Neural crest cell (in vitro differentiated cells): Measurements from ENCODE around the gene ALOX12B. TPM values are rescaled to one million over a fixed set of nuclear protein-coding genes. Genes with fewer than 3 reads are reported as not detected.
A peak's percentile ranks its signal among the peaks of the same experiment; 100 is the strongest.
"Not testable (repeated sequence)": the region's sequence is repeated elsewhere in the genome, so short reads cannot be mapped to it uniquely, and the experiment has no call there.

ENCODE experiments used
- DNase-seq: peaks from one replicate; pipeline ENCODE4 v3.0.0; 2021; ENCODE audit warnings: low read depth, mixed read lengths, low spot score
- H3K27ac Mint-ChIP-seq: one replicate; pipeline ENCODE4 v1.8.0; 2021; ENCODE audit warnings: mild to moderate bottlenecking, mixed read lengths; ENCODE audit not compliant: unreplicated experiment
- H3K27me3 Mint-ChIP-seq: 2 replicates; pipeline ENCODE4 v1.8.0; 2021; ENCODE audit warnings: low read depth, mild to moderate bottlenecking, mixed read lengths
- H3K36me3 Mint-ChIP-seq: 2 replicates; pipeline ENCODE4 v1.8.0; 2021; ENCODE audit warnings: low read depth, mild to moderate bottlenecking, mixed read lengths
- H3K4me1 Mint-ChIP-seq: 2 replicates; pipeline ENCODE4 v1.8.0; 2021; ENCODE audit warnings: mixed read lengths
- H3K4me3 Mint-ChIP-seq: one replicate; pipeline ENCODE4 v1.8.0; 2021; ENCODE audit warnings: mild to moderate bottlenecking, mixed read lengths
- H3K9me3 Mint-ChIP-seq: 2 replicates; pipeline ENCODE4 v1.8.0; 2021; ENCODE audit warnings: mixed read lengths
- total RNA-seq: library from RNA; stranded (reverse); gene quantifications from 2 replicates; pipeline ENCODE4 v1.2.1, GENCODE V29; 2021
- TF ChIP-seq, protein P1 (sequence below): fragments of 200-600 bp; sonication (generic); conservative IDR thresholded peaks from 2 replicates; pipeline ENCODE4 v1.5.0; 2021; ENCODE audit warnings: antibody characterized with exemption, mild to moderate bottlenecking

Gene ALOX12B
- total RNA-seq, 1 donor from 2014 or later: not detected

DNA sequence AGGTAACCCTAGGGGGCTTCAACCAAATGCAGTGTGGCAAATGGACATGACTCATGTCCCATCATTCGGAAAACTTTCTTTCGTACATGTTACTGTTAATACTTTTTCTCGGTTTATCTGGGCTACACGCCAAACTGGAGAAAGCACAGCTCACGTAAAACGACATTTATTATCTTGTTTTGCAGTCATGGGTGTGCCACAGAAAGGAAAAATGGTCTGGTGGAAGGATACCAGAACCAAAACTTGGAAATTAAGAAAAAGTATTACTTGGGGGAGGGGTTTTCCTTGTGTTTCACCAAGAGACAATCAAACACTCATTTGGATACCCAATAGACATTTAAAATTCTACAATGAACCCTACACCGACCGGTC is 25.1 kb downstream of the ALOX12B start:
- Mint-ChIP-seq H3K27me3 (peaks cover 94% of the 10 kb centered on the region), H3K9me3 (no peaks in the 10 kb centered on the region), H3K4me3 (no peak overlapping the region), H3K36me3 (no peaks in the 10 kb centered on the region), H3K27ac (no peak overlapping the region), H3K4me1 (peaks cover 4% of the 10 kb centered on the region)
- DNase-seq: no peak
- TF ChIP-seq, protein P1, sequence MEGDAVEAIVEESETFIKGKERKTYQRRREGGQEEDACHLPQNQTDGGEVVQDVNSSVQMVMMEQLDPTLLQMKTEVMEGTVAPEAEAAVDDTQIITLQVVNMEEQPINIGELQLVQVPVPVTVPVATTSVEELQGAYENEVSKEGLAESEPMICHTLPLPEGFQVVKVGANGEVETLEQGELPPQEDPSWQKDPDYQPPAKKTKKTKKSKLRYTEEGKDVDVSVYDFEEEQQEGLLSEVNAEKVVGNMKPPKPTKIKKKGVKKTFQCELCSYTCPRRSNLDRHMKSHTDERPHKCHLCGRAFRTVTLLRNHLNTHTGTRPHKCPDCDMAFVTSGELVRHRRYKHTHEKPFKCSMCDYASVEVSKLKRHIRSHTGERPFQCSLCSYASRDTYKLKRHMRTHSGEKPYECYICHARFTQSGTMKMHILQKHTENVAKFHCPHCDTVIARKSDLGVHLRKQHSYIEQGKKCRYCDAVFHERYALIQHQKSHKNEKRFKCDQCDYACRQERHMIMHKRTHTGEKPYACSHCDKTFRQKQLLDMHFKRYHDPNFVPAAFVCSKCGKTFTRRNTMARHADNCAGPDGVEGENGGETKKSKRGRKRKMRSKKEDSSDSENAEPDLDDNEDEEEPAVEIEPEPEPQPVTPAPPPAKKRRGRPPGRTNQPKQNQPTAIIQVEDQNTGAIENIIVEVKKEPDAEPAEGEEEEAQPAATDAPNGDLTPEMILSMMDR: no peak

DNA sequence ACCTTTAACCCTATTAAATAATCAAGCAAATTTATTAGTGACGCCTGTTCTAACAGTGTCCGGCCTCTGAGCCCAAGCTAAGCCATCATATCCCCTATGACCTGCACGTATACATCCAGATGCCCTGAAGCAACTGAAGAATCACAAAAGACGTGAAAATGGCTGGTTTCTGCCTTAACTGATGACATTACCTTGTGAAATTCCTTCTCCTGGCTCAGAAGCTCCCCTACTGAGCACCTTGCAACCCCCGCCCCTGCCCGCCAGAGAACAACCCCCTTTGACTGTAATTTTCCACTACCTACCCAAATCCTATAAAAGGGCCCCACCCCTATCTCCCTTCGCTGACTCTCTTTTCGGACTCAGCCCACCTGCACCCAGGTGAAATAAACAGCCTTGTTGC is 25.7 kb downstream of the ALOX12B start:
- H3K36me3 Mint-ChIP-seq, H3K4me1 Mint-ChIP-seq, DNase-seq, H3K9me3 Mint-ChIP-seq, H3K27ac Mint-ChIP-seq, H3K4me3 Mint-ChIP-seq: not testable (repeated sequence)
- peaks cover 91% of the 10 kb centered on the region for H3K27me3 Mint-ChIP-seq

DNA sequence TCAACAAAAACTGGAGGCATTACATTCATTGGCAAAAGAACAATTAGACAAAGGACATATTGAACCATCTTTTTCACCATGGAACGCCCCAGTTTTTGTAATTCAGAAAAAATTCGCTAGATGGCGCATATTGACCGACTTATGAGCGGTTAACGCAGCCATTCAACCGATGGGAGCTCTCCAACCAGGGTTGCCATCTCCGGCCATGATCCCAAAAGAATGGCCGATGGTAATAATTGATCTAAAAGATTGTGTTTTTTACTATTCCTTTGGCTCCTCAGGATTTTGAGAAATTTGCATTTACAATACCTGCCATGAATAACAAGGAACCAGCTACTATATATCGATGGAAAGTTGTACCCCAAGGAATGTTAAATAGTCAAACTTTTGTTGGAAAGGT is 27.2 kb downstream of the ALOX12B start:
- no peak overlapping the region for H3K4me3 Mint-ChIP-seq
- no peak overlapping the region for H3K27ac Mint-ChIP-seq
- TF ChIP-seq, protein P1: peak; percentile 84
- DNase-seq: peak; percentile 78
- H3K36me3 Mint-ChIP-seq: no peaks in the 10 kb centered on the region
- peaks cover 7% of the 10 kb centered on the region for H3K4me1 Mint-ChIP-seq
- H3K9me3 Mint-ChIP-seq: no peaks in the 10 kb centered on the region
- peaks cover 86% of the 10 kb centered on the region for H3K27me3 Mint-ChIP-seq

DNA sequence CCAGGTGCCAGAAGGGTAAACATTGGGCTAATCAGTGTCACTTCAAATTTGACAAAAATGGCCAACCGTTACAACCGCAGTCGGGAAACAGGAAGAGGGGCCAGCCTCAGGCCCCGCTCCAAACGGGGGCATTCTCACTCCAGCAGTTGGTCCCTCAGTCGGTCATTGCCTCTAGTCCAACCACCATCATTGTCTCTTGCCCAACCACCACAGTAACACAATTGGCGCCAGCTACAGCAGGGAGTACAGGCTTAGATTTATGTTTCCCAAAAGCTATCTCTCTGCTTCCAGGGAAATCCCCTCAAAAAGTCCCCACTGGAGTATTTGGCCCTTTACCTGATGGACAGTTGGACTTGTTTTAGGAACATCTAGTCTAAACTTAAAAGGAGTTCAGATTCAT is 28.4 kb downstream of the ALOX12B start:
- H3K27me3 Mint-ChIP-seq: peaks cover 78% of the 10 kb centered on the region
- TF ChIP-seq, protein P1: no peak
- peaks cover 7% of the 10 kb centered on the region for H3K4me1 Mint-ChIP-seq
- DNase-seq: no peak
- H3K27ac Mint-ChIP-seq: no peak overlapping the region
- H3K4me3 Mint-ChIP-seq: no peak overlapping the region
- H3K36me3 Mint-ChIP-seq: no peaks in the 10 kb centered on the region
- H3K9me3 Mint-ChIP-seq: no peaks in the 10 kb centered on the region

DNA sequence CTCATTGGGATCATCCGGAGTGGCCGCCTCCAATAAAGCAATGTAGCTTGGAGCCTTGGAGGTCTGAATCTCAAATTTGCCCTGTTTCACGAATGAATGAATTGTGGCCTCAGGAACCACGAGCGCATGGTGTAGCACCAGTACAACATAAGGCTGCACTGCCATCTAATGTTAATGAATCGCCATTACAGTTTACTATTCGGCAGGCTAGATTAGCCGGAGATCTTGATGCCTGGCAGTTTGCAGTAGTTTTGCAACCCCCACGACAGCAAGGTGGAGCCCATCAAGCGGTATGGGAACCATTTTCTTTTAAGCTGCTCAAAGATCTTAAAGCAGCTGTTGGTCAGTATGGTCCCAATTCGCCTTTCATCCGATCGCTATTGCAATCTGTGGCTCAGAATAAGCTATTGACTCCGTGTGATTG is 29.8 kb downstream of the ALOX12B start:
- peak; percentile 46 for DNase-seq
- peaks cover 7% of the 10 kb centered on the region for H3K4me1 Mint-ChIP-seq
- no peak overlapping the region for H3K4me3 Mint-ChIP-seq
- H3K36me3 Mint-ChIP-seq: no peaks in the 10 kb centered on the region
- peaks cover 70% of the 10 kb centered on the region for H3K27me3 Mint-ChIP-seq
- H3K9me3 Mint-ChIP-seq: no peaks in the 10 kb centered on the region
- TF ChIP-seq, protein P1: peak; percentile 81
- H3K27ac Mint-ChIP-seq: no peak overlapping the region

DNA sequence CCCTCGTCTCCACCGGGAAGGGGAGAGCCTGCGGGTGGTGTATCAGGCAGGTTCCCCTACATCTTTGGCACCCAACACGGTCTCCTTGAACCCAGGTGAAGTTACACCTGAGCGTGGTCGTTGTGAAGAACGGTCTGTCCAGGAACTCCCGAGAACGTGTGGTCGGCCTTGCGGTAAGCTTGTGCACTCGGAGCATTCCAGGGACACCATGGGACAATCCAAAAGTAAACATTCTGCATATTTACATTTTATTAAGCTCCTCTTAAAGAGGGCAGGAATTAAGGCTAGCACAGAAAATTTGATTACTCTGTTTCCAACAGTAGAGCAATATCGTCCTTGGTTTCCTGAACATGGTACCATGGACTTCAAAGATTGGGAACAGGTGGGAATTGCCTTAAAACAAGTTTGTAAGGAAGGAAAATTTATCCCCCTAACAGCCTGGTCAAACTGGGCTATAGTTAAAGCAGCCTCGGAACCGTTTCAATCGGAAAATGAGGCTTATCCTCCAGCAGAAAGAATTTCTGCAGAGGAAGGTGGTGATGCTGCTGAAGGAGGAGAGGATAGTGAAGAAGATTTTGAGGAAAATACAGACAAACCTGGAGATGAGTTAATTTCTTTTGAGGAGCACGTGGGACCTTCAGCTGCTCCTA is 30.4 kb downstream of the ALOX12B start:
- no peak for DNase-seq
- Mint-ChIP-seq H3K27ac (no peak overlapping the region), H3K4me3 (no peak overlapping the region), H3K9me3 (no peaks in the 10 kb centered on the region), H3K36me3 (no peaks in the 10 kb centered on the region), H3K4me1 (peaks cover 7% of the 10 kb centered on the region), H3K27me3 (peaks cover 64% of the 10 kb centered on the region)
- TF ChIP-seq, protein P1: no peak
